GM21786 (cell line): Measurements from ENCODE around the gene ATP11A.

Experiments
- ATAC-seq: cut with Tn5 transposase; IDR thresholded peaks from one replicate; pipeline ENCODE4 v1.9.1; 2021; ENCODE audit not compliant: unreplicated experiment

ATP11A gene

DNA sequence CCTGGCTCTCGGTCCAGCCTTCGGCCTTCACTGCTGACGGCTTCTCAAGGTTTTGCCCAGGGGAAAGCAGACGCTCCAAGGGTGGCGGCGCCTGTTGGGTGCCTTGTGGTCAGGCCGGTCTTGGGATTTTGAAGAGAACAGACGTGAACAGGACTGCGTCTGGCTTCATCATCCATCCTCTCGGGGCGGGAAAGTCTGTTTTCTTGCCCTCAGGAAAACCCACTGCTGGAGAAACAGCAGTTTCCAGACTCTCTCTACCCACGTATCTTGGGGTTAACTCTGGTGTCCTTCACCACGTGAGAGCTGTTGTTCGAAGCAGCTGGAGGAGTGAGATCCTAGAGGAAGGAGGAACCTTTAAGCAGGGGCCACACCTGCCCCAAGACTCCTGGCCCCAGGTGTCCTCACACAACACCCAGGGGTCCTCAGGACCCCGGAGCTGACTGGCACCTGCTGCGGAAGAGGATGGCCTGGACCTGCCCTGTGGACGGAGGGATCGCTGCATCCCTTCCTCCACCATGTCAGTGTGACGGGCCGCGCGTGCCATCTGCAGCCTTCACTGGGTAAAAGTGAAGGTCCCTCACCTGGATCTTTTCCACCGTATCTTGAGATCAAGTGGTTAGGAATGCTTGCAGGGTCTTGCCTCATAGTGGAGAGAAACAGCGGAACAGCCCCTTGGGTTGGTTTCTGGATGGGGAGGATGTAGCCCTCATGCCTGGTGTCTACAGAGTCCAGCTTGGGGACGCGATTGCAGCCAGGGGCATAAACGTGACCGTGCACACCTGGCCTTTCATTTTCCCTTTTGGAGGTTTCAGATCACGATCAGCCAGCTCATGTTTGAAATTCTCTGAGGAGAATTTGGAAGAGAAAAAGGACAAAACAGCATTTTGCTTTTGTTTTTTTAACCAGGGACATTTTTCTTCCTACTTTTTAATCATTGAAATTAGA, 209.7 kb downstream of the ATP11A start:
- no peak for ATAC-seq

DNA sequence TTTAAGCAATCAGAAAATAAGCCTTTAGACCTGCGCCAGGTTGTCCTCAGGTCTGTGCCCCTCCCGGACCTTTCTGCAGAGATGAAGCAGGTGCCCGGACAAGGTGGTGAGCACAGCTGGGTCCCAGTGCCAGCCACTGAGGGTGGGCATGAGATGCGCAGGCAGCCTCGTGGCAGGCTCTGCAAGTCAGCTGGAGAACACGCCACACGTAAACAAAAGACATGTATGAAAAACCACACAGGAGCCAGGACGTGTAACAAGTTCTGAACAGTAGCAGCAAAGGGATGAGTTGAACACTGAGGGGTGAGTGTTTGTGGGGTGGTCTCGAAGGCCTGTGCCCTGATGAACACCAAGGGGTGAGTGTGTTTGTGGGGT, 210.4 kb downstream of the ATP11A start:
- ATAC-seq, result no peak

DNA sequence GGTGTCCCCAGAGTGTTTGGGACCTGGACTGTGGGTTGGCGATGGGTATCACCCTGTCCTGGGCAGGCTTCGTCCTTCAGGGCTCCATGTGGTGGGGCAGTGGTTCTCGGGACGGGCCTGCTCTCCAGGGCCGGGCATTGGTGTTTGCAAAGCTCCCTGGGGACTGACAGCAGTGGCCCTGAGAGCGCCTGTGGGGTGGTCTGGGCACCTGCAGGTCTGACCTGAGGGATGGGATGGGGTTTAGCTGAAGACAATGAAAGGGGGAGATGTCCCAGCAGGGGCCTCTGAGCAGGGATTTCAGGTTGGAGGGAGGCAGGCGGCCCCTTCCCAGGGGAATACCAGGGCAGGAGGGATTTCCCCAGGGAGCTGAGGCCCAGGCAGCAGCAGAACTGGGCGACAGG, 210.9 kb downstream of the ATP11A start:
- no peak for ATAC-seq

DNA sequence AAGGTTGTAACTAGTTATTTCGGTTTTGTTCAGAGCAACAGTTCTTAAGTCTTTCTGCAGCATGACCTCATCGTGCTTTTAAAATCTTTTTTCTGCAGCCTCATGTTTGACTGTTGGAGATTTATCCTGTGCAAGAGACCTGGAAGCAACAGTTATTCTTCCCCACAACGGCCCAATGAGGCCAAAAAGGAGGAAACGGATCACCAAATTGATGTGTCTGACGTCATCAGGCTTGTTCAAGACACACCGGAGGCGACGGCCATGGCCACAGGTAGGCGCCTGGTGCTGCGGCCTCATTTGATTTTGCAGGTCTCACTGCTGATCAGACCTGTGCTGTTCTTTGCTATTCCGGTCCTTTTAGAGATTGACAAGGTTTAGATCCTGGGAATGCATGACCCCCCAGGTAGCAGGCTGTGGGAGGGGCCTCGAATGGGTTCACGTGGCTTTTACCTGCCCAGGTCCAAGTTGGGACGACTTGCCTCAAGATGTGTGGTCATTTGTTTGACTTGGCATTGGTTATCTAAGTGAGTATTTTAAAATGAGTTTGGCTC, 212.3 kb downstream of the ATP11A start:
- ATAC-seq, result no peak

DNA sequence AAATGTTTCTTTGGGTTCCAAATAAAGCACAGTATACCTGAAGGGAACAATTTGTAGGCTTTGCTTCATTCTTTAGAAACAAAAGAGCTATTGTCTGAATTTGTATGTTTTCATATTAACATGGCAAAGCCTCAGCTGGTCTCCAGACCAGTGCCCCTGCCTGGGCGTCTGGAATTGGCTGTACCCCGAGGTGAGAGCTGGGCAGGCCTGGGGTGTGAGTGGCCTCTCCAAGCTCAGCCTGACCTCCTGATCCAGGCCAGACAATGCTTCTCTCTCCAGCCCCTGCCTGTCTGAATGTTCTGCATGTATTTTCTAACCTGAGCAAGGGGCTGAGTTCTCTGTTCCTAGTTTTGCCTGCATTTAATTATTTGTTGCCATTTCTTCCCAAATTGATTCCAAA, 212.8 kb downstream of the ATP11A start:
- ATAC-seq, result no peak

DNA sequence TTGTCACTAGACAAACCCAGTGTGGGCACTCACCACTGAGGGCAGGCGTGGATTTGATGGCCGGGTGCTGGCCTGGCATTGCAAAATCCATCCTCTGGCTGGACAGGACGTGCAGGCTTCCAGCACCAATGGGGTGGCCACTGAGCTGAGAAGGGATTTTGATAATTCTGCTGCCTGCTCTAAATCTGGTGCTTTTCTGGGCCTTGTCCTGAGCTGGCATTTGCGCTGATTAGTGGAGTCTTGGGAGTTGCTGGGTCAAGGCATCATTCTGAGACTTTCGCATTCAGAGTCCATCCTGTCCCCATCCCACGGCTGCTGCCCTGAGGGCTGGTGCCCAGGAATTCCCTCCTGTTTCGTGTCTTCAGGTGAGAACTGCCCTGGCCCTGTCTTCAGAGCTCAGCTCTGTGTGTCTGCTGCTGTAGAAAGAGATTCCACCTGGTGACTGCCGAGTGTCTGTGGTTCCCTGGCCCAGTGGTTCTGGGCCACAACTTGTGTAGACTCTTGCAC, 213.3 kb downstream of the ATP11A start:
- ATAC-seq, result no peak

DNA sequence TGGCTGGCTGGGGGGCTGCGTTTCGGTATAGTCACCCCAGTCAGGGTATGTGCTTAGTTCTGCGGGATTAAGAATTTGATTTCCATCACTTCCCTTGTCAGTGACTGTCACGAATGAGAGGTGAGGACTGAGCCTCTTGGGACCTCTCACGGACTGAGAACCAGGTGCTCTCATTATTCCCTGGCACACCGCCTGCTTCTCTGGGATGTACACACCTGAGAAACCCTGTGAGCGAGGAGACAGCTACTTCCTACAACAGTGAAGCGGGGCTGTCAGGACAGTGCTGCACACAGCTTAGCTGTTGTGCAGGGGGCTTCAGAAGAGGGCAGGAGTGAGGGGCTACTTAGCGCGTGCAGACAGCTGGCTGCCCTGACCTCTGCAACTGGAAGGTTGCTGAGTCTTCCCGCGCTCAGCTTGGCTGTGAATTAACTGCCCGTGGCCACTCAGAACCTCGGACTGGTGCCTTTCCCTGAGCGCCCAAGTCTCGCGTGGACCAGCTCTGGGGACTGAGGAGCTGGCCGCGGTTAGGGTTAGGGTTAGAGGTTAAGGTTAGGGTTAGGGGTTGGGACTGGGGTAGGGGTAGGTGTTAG, 213.9 kb downstream of the ATP11A start:
- ATAC-seq, result no peak

DNA sequence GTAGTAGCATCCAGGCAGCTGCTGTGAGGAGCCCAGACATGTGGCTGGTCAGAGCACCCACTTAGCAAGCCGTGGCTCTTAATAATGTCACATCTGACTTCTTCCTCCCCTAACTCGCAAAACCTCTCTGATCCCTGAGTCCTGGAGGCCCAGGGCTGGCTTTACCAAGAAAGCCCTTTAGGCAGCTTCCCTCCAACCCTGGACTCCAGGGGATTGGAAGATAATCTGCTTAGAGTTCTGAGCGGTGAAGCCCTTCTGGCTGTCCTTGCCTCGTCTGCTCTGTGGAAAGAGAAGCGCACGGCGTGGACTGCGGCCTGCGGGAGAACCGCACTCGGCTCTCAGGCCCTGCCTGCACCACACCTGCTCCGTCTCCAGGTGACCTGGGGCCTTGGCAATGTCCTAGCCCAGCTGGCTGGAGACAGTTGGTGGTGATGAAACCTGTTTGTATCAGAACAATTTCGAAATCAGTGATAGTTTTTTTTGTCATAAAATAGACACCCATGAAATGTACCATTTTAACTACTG, 214.7 kb downstream of the ATP11A start:
- ATAC-seq, result no peak

DNA sequence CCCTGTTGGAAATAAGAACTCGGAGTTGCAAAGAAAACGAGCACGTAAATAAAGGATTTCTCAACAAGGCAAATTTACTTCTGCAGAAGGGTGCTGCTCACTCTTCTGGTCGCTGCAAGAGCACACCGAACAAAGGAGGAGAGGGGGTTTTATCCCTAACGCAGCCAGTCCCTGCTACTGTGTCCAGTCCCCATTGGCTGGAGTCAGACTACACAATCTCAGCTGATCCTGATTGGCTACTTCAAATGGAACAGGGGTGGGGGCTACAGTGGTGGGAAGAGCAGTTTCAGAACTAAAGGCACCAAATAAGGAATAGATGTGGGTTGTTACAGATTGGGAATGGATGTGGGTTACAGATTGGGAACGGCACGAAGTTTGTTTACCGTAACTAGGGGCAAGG, 215.2 kb downstream of the ATP11A start:
- ATAC-seq, result no peak

DNA sequence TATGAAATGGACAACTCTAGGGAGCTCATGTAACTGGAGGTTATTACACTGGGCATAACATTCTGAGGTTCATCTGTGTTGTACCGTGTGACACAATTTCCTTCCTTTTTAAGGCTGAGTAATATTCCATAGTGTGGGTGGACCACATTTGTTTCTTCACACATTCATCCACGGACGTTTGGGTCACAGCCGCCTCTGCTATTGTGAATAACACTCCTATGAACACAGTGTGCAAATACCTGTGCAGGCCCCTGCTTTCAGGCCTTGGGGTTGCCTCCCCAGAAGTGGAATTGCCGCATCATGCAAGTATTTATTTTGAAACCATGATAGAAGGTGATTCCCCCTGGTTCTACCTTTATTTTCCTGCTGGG, 215.8 kb downstream of the ATP11A start:
- ATAC-seq, result no peak

DNA sequence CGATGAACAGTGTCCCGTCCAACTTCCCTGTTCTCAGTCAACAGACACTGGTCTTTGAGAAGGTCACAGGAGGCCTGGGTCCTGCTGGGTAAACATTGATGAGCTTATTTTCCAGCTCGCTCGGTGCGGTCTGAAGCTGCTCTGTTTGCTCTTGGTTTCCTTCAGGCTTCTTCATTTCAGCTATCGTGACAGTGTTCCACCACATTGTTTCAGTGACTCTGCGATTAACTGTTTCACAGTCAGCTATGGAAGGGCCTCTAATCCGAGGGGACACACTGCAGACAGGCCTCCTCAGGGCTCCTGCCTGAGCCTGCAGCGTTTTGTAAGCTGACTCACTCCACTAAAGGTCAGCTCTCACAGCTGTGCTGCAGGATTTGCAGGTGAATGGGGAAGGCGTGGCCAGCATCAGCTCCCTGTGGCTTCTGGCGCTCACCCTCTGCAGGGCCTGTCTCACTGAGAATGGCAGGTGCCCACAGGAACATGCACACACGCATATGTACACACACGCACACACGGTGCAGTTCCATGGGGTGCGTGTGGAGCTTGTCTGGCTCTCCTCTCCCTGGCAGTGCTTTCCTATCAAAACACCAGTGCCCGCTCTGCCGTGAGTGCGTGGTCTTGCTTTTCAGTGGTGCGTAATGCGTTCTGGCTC, 216.3 kb downstream of the ATP11A start:
- no peak for ATAC-seq

DNA sequence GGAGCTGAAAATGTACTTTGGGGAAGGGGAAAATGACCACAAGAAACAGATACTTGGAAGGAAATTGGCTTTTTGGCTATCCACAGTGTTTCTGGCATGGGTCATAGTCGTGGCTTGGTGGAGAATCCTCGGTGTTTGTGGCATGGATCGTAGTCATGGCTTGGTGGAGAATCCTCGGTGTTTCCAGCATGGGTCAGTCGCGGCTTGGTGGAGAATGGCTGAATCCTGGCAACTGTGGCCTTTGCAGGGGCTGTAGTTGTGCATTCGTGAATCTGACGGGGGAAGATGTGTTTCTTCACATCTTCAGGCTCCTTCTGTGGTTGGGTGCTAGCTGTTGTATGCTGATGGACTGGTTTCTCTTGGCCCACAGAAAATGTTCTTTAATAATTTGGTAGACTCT, 217.4 kb downstream of the ATP11A start:
- no peak for ATAC-seq

DNA sequence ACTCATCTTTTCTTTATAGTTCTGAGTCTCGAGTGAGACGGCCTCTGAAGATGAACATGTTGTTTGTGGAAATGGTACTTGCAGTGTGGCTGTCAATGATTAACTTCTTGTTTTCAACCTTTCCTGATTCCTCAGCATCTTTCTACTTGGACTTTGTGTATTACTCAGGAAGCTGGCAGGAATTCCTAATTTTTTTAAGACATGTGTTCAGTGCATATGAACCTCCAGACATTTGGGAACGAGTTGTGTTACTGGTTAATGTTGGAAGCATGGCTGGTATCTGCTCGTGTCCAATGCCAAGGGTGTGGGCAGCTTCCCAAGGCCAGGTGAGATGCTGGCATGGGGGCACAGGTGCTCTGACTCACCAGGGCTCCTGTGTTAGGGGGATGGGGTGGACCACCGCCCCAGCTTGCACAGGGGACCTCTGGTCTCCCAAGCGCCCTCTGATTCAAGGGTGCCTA, 218.1 kb downstream of the ATP11A start:
- ATAC-seq, result no peak

DNA sequence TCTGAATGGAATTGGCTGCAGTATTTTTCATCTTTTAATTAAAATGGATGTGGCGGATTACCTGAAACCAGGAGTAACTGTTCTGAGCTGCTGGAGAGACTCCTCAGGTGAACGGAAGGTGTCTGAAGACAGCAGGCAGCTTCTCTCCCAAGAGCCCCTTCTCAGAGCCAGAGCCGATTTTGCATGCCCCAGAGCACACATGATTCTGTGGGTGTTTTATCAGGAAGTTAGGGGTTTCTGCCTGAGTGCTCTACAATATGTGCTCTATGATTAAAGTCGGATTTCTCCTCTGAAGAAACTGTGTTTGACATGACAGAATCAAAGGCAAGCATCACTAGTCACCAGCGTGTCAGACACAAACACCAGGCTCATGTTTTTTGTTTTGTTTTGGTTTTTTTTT, 218.5 kb downstream of the ATP11A start:
- ATAC-seq, result no peak

DNA sequence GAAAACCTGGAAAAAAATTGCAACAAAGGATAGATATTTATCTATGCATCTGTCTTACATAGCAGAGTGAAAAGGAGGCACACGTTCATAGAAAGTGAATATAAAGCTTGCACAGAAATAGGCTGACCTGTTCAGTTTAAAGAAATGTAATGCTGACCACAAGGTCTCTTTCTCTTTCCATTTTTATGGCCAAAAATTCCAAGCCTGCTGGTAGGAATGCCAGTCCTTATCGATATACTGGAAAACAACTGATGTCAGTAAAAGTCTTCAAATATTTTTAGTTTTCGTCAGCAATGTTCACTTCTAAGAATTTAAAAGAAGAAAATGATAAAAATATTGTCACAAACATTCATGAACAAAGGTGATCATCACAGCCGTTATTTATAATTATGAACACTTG, 220.2 kb downstream of the ATP11A start:
- ATAC-seq, result no peak

DNA sequence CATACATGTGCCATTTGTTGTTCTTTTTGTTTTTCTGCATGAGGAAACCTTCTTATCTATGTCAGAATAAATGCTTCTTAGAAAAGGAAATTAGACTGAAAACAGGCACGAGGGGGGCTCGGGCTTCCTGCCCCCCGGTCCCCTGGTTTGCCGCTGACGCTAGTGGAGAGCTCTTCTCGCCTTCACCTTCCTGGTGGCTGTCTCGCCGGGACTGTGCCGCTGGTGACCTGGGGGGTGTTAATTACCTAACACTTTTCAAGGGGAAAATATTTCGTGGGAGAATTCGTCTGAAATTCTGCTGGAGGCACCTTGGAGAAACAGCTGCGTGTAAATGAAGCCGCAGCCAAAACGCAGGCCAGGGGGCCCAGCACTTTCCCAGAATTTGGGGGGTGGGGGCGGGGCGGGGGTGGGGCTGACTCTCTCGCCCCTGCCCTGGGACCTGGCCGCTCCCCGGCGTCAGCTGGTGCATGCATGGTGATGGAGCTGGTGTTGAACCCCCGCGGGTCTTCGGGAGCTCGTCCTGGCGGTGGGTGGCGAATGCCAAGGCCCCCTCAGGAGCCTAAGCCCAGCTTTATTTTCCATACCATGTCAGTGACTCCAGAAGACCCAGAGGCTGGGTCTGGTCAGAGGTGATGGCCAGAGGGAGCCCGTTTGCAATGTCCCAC, 220.9 kb downstream of the ATP11A start:
- ATAC-seq, result no peak

DNA sequence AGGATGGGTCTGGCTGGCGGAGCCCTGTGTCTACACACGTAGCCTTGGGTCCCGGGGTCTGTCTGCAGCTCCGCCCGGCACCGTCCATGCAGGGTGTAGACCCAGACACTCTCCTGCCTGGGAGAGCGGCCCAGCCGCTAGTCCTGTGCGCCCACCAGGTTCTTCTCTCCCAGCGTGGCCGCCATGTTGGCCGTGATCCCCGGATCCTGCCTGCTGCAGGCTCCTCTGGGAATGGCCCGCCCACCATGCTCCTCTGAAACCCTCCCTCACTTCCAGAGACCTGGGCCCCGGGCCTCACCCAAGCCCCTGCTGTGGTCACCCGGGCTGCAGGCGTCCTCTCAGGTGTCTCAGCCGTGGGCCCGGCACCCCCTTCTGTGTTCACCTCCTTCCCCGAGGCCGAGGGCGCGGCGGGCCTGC, 221.5 kb downstream of the ATP11A start:
- ATAC-seq, result no peak

DNA sequence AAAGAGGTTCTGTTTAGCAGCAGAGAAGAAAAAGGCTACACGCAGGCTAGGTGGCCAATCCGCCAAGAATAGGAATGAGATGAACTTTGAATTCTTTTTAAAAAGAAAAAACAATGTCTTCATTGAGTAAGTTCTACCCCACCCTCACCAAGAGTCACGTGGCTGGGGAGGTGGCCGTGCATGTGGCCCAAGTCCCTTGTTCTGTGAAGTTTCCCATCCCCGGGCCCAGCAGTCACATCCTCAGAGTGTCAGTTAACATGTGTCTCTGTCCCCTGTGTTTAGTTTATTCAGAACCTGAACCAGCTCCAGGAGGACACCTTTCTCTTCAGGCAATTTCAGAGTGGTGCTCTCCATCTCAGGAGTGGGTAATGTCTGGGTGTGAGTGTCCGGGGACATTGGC, 222.0 kb downstream of the ATP11A start:
- no peak for ATAC-seq

DNA sequence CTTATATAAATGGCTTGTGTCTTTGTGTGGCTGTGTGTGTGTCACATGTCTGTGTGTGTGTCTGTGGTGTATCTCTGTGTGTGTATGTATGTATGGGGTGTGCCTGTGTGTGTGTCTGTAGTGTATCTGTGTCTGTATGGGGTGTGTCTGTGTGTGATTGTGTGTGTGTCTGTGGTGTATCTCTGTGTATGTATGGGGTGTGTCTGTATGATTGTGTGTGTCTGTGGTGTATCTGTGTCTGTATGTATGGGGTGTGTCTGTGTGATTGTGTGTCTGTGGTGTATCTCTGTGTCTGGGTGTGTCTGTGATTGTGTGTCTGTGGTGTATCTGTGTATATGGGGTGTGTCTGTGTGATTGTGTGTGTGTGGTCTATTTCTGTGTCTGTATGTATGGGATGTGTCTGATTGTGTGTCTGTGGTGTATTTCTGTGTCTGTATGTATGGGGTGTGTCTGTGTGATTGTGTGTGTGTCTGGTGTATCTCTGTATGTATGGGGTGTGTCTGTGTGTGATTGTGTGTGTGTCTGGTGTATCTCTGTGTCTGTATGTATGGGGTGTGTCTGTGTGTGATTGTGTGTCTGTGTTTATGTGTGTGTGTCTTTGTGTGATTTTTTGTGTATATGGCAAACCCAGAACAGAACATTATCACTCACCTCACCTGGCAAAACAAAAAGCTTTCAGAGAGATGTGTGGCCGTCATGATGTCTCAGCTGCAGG, 223.0 kb downstream of the ATP11A start:
- ATAC-seq, result no peak

DNA sequence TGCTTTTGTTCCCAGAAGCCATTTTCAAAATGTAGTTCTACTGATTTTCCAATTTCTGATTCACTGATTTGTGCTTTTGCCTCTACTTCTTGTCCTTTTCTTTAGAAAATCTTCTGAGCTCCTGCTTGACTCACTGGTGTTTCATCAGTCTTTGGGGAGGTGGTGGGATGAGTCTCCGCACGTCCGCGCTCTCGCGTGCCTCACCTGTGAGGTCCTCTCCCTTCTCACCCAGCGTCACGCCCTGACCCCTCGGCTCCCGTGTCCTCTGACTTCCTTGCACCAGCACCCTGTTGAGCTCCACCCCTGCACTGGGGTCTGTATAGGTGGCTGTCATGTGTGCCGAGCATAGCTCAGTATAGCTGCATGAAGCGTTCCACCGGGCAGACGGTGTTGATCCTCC, 226.5 kb downstream of the ATP11A start:
- ATAC-seq, result no peak
